ENCODE measurements around the gene STOM. TPM values are rescaled to one million over a fixed set of nuclear protein-coding genes. Genes with fewer than 3 reads are reported as not detected.

STOM gene
- total RNA-seq, 4 donors from 2014 or later = 418 to 728 (median 480) TPM

GRCh38 chr9:121340676-121341392 is 29.2 kb downstream of the STOM start:
- TF ChIP-seq CTCF (IDR thresholded peaks at IDR 0.05; ENCODE audit: low read depth) = no peak

GRCh38 chr9:121339437-121339836 is 30.6 kb downstream of the STOM start:
- TF ChIP-seq CTCF (IDR thresholded peaks at IDR 0.05; ENCODE audit: low read depth) = no peak

- TF ChIP-seq CTCF (IDR thresholded peaks at IDR 0.05; ENCODE audit: low read depth) = no peak
Measured at GRCh38 chr9:121336665-121337064, 33.4 kb downstream of the STOM start.

- TF ChIP-seq CTCF (IDR thresholded peaks at IDR 0.05; ENCODE audit: low read depth) = no peak
Measured at GRCh38 chr9:121333950-121334773, 35.9 kb downstream of the STOM start.

- TF ChIP-seq CTCF (IDR thresholded peaks at IDR 0.05; ENCODE audit: low read depth) = no peak
Measured at GRCh38 chr9:121331992-121332685, 37.9 kb downstream of the STOM start.

- no peak for TF ChIP-seq CTCF (IDR thresholded peaks at IDR 0.05; ENCODE audit: low read depth)
Measured at GRCh38 chr9:121331549-121331948, 38.5 kb downstream of the STOM start.

All from subcutaneous adipose tissue (tissue), 4 donors.